AG10803 (cell line): Measurements from ENCODE around the gene GLRX3.
A peak's percentile ranks its signal among the peaks of the same experiment; 100 is the strongest.

Source experiments
- DNase-seq: peaks from one replicate; pipeline ENCODE4 v3.0.0; 2010; ENCODE audit warnings: low read depth
- H3K4me3 ChIP-seq: 2 replicates; pipeline ENCODE4 v1.5.1; 2011; ENCODE audit warnings: mild to moderate bottlenecking, low read length, control low read depth
- CTCF ChIP-seq: conservative IDR thresholded peaks from 2 replicates; pipeline ENCODE4 v1.5.1; 2011; ENCODE audit warnings: mild to moderate bottlenecking, low read length, control low read depth, inconsistent platforms

The GLRX3 gene

DNA sequence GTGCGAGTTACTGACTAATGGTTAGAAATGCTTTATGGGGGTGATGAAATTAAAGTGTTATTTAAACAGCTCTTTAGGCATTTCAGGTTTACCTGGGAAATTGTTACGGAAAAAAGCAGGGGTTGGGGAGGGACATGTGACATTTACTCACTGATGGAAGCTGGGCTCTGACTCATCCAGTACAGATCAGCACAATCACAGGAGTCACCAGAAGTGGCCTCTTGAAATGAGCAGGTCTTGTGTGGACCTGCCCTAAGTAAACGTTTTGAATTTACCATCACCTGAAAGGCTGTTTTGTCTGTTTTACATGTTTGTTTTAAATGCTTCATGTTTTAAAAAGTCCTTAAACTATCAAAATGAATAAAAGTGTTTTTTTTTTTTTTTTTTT, 2.3 kb downstream of the GLRX3 start:
- no peak for TF ChIP-seq CTCF
- H3K4me3 ChIP-seq, result no peak overlapping the region; the same call in 1 of the 2 replicates
- DNase-seq, result peak; percentile 29

- no peak for DNase-seq
Observed at GRCh38 chr10:130140425-130140824, 4.2 kb downstream of the GLRX3 start.

DNA sequence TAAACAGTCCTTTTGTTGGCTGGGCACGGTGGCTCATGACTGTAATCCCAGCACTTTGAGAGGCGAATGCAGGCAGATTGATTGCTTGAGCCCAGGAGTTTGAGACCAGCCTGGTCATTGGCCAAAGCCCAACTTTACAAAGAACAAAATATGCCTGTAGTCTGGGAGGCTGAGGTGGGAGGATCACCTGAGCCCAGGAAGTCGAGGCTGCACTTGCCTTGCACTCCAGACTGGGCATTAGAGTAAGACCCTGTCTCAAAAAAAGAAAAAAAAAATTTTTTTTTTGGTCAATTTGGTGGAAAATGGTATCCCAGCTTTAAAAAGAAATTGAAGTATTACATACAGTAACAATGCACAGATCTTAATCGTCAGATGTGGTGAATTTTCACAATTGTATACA, 4.8 kb downstream of the GLRX3 start:
- no peak for TF ChIP-seq CTCF
- no peak for DNase-seq
- H3K4me3 ChIP-seq, result no peak overlapping the region

More at GRCh38 chr10:130140425-130140824, 4.2 kb downstream of the GLRX3 start:
- TF ChIP-seq CTCF, result no peak
- no peak overlapping the region for H3K4me3 ChIP-seq

GRCh38 chr10:130141460-130141859, 5.3 kb downstream of the GLRX3 start:
- no peak overlapping the region for H3K4me3 ChIP-seq
- peak; percentile 20 for DNase-seq
- no peak for TF ChIP-seq CTCF

GRCh38 chr10:130141878-130142277, 5.7 kb downstream of the GLRX3 start:
- TF ChIP-seq CTCF, result no peak
- H3K4me3 ChIP-seq, result no peak overlapping the region
- DNase-seq, result no peak

DNA sequence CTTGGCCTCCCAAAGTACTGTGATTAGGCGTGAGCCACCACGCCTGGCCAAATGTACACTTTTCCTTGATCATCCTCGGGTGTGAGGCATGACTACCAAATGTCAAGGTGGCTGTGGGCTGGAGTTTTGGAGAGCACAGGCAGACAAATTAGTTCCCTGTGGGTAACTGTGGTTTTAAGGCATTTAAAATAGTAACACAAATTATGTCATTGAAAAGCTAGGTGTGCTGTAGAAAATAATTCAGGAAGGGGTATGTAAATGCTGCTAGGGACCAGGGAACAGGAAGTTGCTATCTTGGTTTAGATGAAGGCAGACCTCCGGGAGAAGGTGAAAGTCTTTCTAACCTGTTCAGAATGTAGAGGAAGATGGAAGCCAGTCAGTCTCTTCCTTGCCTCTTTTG, 9.9 kb downstream of the GLRX3 start:
- TF ChIP-seq CTCF, result no peak
- no peak overlapping the region for H3K4me3 ChIP-seq
- no peak for DNase-seq

DNA sequence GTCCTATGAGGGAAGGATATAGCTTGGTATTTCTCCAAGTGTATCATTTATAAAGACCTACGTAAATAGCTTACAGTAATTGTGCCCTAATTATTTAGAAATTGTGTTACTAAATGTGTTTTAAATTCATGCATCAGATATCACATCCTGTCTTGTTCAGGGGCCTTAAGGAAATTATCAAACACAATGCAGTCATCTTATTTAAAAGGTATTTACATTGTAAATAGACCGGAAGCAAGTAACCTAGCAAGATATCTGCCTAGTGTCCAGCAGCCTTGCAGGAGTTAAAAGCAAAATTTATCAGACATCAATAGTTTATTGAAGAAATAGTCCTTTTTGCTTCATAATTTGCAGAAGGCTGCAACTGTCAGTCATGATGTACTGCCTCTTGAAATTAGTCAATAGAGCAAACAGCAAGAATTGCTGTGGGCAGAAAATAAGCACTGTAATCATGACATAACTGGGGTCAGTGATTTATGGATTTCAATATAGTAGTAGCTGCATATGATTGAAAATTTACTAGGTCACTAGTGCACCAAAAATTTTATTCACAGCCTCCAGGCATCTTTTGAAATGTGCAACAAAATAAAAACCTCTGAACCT, 23.1 kb downstream of the GLRX3 start:
- TF ChIP-seq CTCF, result no peak
- DNase-seq, result no peak
- no peak overlapping the region for H3K4me3 ChIP-seq
